ENCODE measurements around the gene PCED1B.

GRCh38 chr12:47249082-47249481, 169.7 kb downstream of the PCED1B start:
- TF ChIP-seq POLR2A (IDR thresholded peaks at IDR 0.05) (no peak), CTCF (IDR thresholded peaks at IDR 0.05) (no peak)
